WERI-Rb-1 (cell line): ENCODE results near the gene ACSS2.

ENCODE experiments used
- DNase-seq: peaks from one replicate; pipeline ENCODE4 v3.0.0-alpha.2; 2020
- H3K27ac ChIP-seq: fragments of 250-450 bp; sonication (Bioruptor Pico); 2 replicates; pipeline ENCODE4 v1.5.1; 2020; ENCODE audit warnings: mild to moderate bottlenecking, moderate library complexity
- H3K27me3 ChIP-seq: fragments of 250-450 bp; sonication (Bioruptor Pico); 2 replicates; pipeline ENCODE4 v1.5.1; 2021; ENCODE audit warnings: mild to moderate bottlenecking, low read depth, moderate library complexity; ENCODE audit not compliant: insufficient read depth, severe bottlenecking
- H3K36me3 ChIP-seq: fragments of 250-450 bp; sonication (Bioruptor Pico); 2 replicates; pipeline ENCODE4 v1.5.1; 2020; ENCODE audit warnings: mild to moderate bottlenecking, moderate library complexity
- H3K4me3 ChIP-seq: 2 replicates; pipeline ENCODE4 v1.5.1; 2011; ENCODE audit warnings: low read depth, mild to moderate bottlenecking, control low read depth, low read length
- H3K9me3 ChIP-seq: fragments of 250-450 bp; sonication (Bioruptor Pico); 2 replicates; pipeline ENCODE4 v1.5.1; 2021; ENCODE audit warnings: mild to moderate bottlenecking, moderate library complexity; ENCODE audit not compliant: severe bottlenecking
- TF ChIP-seq, protein P1 (sequence below): IDR thresholded peaks from 2 replicates; pipeline ENCODE4 v1.5.1; 2011; ENCODE audit warnings: low read depth, mild to moderate bottlenecking, control low read depth, inconsistent platforms, low read length

ACSS2 gene

DNA sequence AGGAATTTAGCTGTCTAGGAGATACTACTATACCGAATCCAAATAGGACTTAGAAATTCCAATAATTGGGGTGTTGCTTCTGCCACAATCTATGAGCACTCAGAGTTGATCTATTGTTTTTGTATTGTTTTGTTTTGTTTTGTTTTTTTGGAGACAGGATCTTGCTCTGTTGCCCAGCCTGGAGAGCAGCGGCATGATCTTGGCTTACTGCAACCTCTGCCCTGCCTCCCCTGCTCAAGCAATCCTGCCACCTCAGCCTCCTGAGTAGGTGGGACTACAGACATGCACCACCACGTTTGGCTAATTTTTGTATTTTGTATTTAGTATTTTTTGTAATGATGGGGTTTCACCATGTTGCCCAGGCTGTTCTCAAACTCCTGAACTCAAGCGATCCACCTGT, 7.4 kb downstream of the ACSS2 start:
- TF ChIP-seq, protein P1, sequence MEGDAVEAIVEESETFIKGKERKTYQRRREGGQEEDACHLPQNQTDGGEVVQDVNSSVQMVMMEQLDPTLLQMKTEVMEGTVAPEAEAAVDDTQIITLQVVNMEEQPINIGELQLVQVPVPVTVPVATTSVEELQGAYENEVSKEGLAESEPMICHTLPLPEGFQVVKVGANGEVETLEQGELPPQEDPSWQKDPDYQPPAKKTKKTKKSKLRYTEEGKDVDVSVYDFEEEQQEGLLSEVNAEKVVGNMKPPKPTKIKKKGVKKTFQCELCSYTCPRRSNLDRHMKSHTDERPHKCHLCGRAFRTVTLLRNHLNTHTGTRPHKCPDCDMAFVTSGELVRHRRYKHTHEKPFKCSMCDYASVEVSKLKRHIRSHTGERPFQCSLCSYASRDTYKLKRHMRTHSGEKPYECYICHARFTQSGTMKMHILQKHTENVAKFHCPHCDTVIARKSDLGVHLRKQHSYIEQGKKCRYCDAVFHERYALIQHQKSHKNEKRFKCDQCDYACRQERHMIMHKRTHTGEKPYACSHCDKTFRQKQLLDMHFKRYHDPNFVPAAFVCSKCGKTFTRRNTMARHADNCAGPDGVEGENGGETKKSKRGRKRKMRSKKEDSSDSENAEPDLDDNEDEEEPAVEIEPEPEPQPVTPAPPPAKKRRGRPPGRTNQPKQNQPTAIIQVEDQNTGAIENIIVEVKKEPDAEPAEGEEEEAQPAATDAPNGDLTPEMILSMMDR: no peak
- Histone ChIP-seq H3K9me3 (no peaks in the 10 kb centered on the region), H3K4me3 (no peak overlapping the region), H3K27ac (no peak overlapping the region), H3K27me3 (no peaks in the 10 kb centered on the region), H3K36me3 (no peaks in the 10 kb centered on the region)
- DNase-seq: no peak

DNA sequence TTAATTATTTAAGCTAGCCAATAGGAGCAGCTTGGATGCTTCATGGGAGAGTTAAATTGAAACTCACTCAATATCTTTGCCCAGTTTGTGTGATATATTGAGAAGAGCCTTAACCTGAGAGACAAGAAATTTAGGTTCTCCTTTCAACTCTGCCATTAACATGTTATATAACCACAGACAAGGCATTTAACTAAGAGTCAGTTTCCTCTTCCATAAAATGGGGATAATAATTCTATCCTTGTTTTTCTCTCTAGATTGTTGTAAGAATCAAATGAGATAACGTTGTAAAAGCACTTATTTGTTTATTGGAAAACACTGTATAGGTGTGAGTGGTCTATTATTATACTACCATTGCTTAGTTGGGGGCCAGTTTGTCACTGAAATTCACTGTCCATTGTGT, 7.8 kb downstream of the ACSS2 start:
- Histone ChIP-seq H3K4me3 (no peak overlapping the region), H3K9me3 (no peaks in the 10 kb centered on the region), H3K27me3 (no peaks in the 10 kb centered on the region), H3K36me3 (no peaks in the 10 kb centered on the region), H3K27ac (no peak overlapping the region)
- no peak for DNase-seq
- TF ChIP-seq, protein P1: no peak

DNA sequence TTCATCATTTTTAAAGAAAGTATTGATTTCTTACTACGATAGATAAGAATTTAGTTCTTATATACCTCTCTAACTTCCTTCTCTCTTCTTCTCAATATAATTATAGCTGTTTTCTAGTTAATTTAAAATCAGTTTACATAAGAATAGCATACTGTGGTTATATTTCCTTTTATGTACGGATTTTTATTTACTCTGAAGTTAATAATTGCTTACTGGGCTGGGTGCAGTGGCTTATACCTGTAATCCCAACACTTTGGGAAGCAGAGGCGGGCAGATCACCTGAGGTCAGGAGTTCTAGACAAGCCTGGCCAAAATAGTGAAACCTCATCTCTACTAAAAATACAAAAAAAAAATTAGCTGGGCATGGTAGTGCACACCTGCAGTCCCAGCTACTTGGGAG, 9.7 kb downstream of the ACSS2 start:
- TF ChIP-seq, protein P1: no peak
- no peaks in the 10 kb centered on the region for H3K27me3 ChIP-seq
- DNase-seq: no peak
- no peaks in the 10 kb centered on the region for H3K36me3 ChIP-seq
- H3K9me3 ChIP-seq: no peaks in the 10 kb centered on the region
- no peak overlapping the region for H3K27ac ChIP-seq
- H3K4me3 ChIP-seq: no peak overlapping the region

DNA sequence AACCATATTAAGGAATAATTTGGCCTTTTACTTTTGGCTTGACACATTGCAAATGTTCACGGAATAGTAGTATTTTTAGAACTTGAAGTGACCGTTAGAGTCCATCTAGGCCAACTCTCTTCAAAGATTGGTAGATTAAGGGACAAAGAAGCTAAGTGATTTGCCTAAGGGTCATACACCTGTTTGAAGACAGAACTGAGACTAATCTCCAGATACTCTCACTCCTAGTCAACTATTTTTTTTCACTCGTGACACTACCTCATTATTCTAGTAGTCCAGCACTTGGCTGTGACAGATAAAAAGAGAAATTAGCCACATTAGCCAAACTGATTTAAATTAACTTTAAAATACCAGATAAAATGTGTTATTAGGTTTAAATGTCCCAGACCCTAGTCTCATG, 10.6 kb downstream of the ACSS2 start:
- TF ChIP-seq, protein P1: no peak
- no peaks in the 10 kb centered on the region for H3K27me3 ChIP-seq
- no peak overlapping the region for H3K27ac ChIP-seq
- H3K9me3 ChIP-seq: no peaks in the 10 kb centered on the region
- DNase-seq: no peak
- H3K36me3 ChIP-seq: no peaks in the 10 kb centered on the region
- no peak overlapping the region for H3K4me3 ChIP-seq

DNA sequence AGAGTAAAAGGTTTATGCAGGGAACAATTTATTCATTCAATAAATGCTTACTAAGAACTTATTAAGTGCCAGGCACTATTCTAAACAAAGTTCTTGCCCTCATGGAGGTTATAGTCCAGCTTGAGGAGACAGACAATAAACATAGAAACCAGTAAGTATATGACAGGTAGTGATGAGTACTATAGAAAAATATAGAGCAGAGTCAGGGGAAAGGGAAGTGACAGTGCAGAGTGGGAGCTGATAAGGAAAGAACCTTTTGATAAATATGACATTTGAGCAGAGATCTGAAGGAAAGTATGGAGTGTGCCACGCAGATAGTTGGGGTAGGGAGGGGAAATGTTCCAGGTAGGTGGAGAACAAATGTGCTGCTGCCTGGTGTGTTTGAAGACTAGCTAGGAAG, 12.1 kb downstream of the ACSS2 start:
- TF ChIP-seq, protein P1: no peak
- no peaks in the 10 kb centered on the region for H3K27me3 ChIP-seq
- no peaks in the 10 kb centered on the region for H3K36me3 ChIP-seq
- H3K27ac ChIP-seq: no peak overlapping the region
- H3K4me3 ChIP-seq: no peak overlapping the region
- no peak for DNase-seq
- H3K9me3 ChIP-seq: no peaks in the 10 kb centered on the region
